ENCODE data around the gene SLC15A3.

DNA sequence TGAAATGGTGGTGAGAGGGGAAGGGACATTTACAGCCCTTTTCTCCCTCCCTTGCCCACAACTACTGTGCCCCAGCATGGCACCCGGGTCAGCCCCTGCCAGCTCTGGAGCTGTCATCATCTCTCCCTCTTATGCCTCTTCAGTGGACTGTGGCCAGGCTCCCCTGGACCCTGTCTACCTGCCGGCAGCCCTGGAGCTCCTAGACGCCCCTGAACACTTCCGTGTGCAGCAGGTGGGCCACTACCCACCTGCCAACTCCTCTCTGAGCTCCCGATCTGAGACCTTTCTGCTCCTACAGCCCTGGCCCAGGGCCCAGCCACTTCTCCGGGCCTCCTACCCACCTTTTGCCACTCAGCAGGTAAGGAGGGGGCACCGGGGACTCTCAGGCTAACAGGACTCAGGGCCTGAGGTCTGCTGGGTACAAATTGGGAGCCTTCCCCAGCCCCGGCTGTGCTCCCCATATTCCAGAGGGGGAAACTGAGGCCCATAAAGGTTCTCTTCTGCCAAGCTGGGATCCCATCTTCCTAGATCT is 24.8 kb downstream of the SLC15A3 start:
- TF ChIP-seq, protein P1, sequence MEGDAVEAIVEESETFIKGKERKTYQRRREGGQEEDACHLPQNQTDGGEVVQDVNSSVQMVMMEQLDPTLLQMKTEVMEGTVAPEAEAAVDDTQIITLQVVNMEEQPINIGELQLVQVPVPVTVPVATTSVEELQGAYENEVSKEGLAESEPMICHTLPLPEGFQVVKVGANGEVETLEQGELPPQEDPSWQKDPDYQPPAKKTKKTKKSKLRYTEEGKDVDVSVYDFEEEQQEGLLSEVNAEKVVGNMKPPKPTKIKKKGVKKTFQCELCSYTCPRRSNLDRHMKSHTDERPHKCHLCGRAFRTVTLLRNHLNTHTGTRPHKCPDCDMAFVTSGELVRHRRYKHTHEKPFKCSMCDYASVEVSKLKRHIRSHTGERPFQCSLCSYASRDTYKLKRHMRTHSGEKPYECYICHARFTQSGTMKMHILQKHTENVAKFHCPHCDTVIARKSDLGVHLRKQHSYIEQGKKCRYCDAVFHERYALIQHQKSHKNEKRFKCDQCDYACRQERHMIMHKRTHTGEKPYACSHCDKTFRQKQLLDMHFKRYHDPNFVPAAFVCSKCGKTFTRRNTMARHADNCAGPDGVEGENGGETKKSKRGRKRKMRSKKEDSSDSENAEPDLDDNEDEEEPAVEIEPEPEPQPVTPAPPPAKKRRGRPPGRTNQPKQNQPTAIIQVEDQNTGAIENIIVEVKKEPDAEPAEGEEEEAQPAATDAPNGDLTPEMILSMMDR (IDR thresholded peaks at IDR 0.05): no peak
- TF ChIP-seq POLR2A (IDR thresholded peaks at IDR 0.05): no peak
